K562 (cell line): ENCODE measurements around the gene SUPT5H. TPM values are rescaled to one million over a fixed set of nuclear protein-coding genes. Genes with fewer than 3 reads are reported as not detected.

Experiments
- CAMTA2 ChIP-seq: fragments of 250-450 bp; sonication (Bioruptor Pico); conservative IDR thresholded peaks from 2 replicates; pipeline ENCODE4 v1.5.1; 2022
- DLX4 ChIP-seq: fragments of 250-450 bp; sonication (Bioruptor Pico); IDR thresholded peaks from 2 replicates; pipeline ENCODE4 v1.6.1; 2021; ENCODE audit warnings: mild to moderate bottlenecking
- HOMEZ ChIP-seq: fragments of 250-450 bp; sonication (Bioruptor Pico); IDR thresholded peaks from 2 replicates; pipeline ENCODE4 v1.4.0; 2020; ENCODE audit warnings: mild to moderate bottlenecking, moderate library complexity
- MGA ChIP-seq: fragments of 450-650 bp; IDR thresholded peaks from 2 replicates; pipeline ENCODE4 v1.6.1; 2016; ENCODE audit warnings: mild to moderate bottlenecking, moderate library complexity
- RFX7 ChIP-seq: fragments of 250-450 bp; sonication (Bioruptor Pico); IDR thresholded peaks from 2 replicates; pipeline ENCODE4 v1.5.1; 2021; ENCODE audit warnings: mild to moderate bottlenecking
- SMARCA5 ChIP-seq: fragments of 450-650 bp; IDR thresholded peaks from 2 replicates; pipeline ENCODE4 v1.6.1; 2016
- TCFL5 ChIP-seq: fragments of 250-450 bp; sonication (Bioruptor Pico); conservative IDR thresholded peaks from 2 replicates; pipeline ENCODE4 v1.6.1; 2021; ENCODE audit warnings: mild to moderate bottlenecking, moderate library complexity, matching md5 sums
- UBTF ChIP-seq, 2 experiments: IDR thresholded peaks; 2 replicates each; pipeline ENCODE4 v1.6.1; 2012; ENCODE audit warnings: improper control_type of control experiment in 2 of 2, low read depth in 2 of 2, low read length in 2 of 2, borderline replicate concordance in 1 of 2
- polyA plus RNA-seq, 8 experiments: library from polyadenylated mRNA; depleted of rRNA in 4 of 8; stranded (reverse) in 5 of 8; unstranded in 3 of 8; fragments of >200 nt; fragmentation: Nextera tagmentation in 2 of 8; fragmentation: Illumina TruSeq in 1 of 8; extraction: Ambion mirVana in 2 of 8; extraction: Trizol in 1 of 8; gene quantifications; 2 replicates each; pipeline versions ENCODE4 v1.2.1 to v1.2.3, GENCODE V29; 2011 to 2014; ENCODE audit warnings: inconsistent platforms in 1 of 8, missing spikeins in 1 of 8
- total RNA-seq, 7 experiments: library from RNA; depleted of rRNA in 6 of 7; stranded (reverse); fragments of >200 nt in 6 of 7; fragmentation: Illumina TruSeq in 2 of 7; extraction: Trizol in 2 of 7; gene quantifications; 2 replicates each; pipeline versions ENCODE4 v1.2.1 to v1.2.3, GENCODE V29; 2011 to 2021; ENCODE audit warnings: low replicate concordance in 1 of 7

SUPT5H gene
- total and polyA plus RNA-seq, 9 of the 15 experiments (the other 6 are each of a cell fraction or from before 2014, with no cell fraction given) = 13.3 to 85.9 (median 35.9) TPM

GRCh38 chr19:39412100-39412866, 33.1 kb upstream of the SUPT5H start, which contains the start of gene PLEKHG2 (continued):
- TF ChIP-seq HOMEZ (CRISPR knock-in tag) (no peak), CAMTA2 (CRISPR knock-in tag) (0 out of 2 replicates have a peak, but pooled peaks have one; percentile 59), RFX7 (CRISPR knock-in tag) (no peak), MGA (no peak), TCFL5 (CRISPR knock-in tag) (no peak), DLX4 (CRISPR knock-in tag) (no peak), UBTF (IDR thresholded peaks at IDR 0.05; ENCODE audit: borderline replicate concordance in 1 of 2, low read depth in 2 of 2, low read length in 2 of 2) (peak in 1 of 2 experiments; percentile 51; a peak in 2 of 4 replicates), SMARCA5 (no peak; the same call in 1 of the 2 replicates)
